Measurements from ENCODE around the gene NLGN1. TPM values are rescaled to one million over a fixed set of nuclear protein-coding genes. Genes with fewer than 3 reads are reported as not detected.

Gene NLGN1
- total RNA-seq, 4 donors from 2014 or later, result 21.6 to 50.7 (median 30.4) TPM

GRCh38 chr3:174253940-174254339, 856.4 kb downstream of the NLGN1 start:
- H3K36me3 ChIP-seq, result no peaks in the 10 kb centered on the region
- DNase-seq (ENCODE audit: low spot score in 2 of 2), result no peak
- 94 to 96% methylated on average over 4 of the region's 4 CpGs for WGBS, 2 donors
- peaks cover 0 to 19% (median 0%) of the 10 kb centered on the region in 4 donors for H3K4me1 ChIP-seq
- TF ChIP-seq EP300 (IDR thresholded peaks at IDR 0.05) (no peak), POLR2A (IDR thresholded peaks at IDR 0.05) (no peak), CTCF (IDR thresholded peaks at IDR 0.05) (no peak)
- peaks cover 0 to 10% (median 2%) of the 10 kb centered on the region in 4 donors for H3K9me3 ChIP-seq
- H3K4me3 ChIP-seq, result no peak overlapping the region
- no peak overlapping the region for H3K27ac ChIP-seq
- no peaks in the 10 kb centered on the region for H3K27me3 ChIP-seq

DNA sequence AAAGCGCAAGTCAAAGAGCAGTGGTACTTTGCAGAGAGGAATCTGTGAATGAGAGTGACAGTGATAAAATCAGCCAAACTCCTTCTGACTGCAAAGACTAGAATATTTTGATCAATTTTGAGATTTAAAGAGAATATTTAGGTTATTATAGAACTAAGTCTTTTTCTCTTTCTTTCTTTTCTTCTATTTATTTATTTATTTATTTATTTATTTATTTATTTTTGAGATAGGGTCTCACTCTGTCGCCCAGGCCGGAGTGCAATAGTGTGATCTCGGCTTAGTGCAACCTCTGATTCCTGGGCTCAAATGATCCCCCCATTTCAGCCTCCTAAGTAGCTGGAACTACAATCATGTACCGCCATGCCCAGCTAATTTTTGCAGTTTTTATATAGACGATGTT, 857.9 kb downstream of the NLGN1 start:
- Histone ChIP-seq H3K36me3 (no peaks in the 10 kb centered on the region), H3K4me1 (peaks cover 0 to 19% (median 0%) of the 10 kb centered on the region in 4 donors), H3K9me3 (peaks cover 0 to 10% (median 2%) of the 10 kb centered on the region in 4 donors), H3K27me3 (no peaks in the 10 kb centered on the region), H3K4me3 (no peak overlapping the region), H3K27ac (no peak overlapping the region)
- no peak for DNase-seq (ENCODE audit: low spot score in 2 of 2)
- no peak for TF ChIP-seq CTCF (IDR thresholded peaks at IDR 0.05)
- TF ChIP-seq EP300 (IDR thresholded peaks at IDR 0.05), result no peak
- TF ChIP-seq POLR2A (IDR thresholded peaks at IDR 0.05), result no peak
- 94 to 99% methylated on average over 6 of the region's 6 CpGs for WGBS, 2 donors

GRCh38 chr3:174266476-174266875, 868.9 kb downstream of the NLGN1 start:
- DNase-seq (ENCODE audit: low spot score in 2 of 2), result no peak
- Histone ChIP-seq H3K9me3 (no peaks in the 10 kb centered on the region), H3K27me3 (no peaks in the 10 kb centered on the region), H3K4me1 (no peaks in the 10 kb centered on the region), H3K36me3 (no peaks in the 10 kb centered on the region), H3K4me3 (no peak overlapping the region), H3K27ac (no peak overlapping the region)
- 81 to 84% methylated on average over 2 of the region's 2 CpGs for WGBS, 2 donors
- TF ChIP-seq EP300 (IDR thresholded peaks at IDR 0.05) (no peak), CTCF (IDR thresholded peaks at IDR 0.05) (no peak), POLR2A (IDR thresholded peaks at IDR 0.05) (no peak)

- no peaks in the 10 kb centered on the region for H3K4me1 ChIP-seq
- no peak for DNase-seq (ENCODE audit: low spot score in 2 of 2)
- TF ChIP-seq CTCF (IDR thresholded peaks at IDR 0.05) (no peak), POLR2A (IDR thresholded peaks at IDR 0.05) (no peak), EP300 (IDR thresholded peaks at IDR 0.05) (no peak)
- 56 to 57% methylated on average over 5 of the region's 5 CpGs for WGBS, 2 donors
- no peaks in the 10 kb centered on the region for H3K27me3 ChIP-seq
- H3K27ac ChIP-seq, result no peak overlapping the region
- no peaks in the 10 kb centered on the region for H3K9me3 ChIP-seq
- H3K36me3 ChIP-seq, result no peaks in the 10 kb centered on the region
- no peak overlapping the region for H3K4me3 ChIP-seq
Observed at GRCh38 chr3:174268061-174268460, 870.5 kb downstream of the NLGN1 start.

DNA sequence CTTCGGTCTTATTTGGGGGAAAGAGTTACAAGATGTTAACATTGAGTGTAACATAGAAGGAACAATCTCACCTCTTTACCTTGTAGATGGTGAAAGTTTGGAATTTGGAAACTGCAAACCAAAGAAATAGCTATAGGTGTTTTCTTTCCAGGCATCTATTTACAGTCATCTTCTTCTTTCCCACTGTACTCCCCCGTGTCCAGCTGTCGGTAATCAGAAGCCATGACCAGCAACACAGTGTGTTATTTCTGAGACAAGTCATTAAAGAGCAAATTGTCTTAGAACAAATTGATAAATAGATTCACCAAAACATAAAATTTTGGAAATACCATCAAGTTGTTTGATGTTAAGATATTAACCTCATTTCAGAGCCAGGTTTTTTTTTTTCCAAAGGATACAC, 871.0 kb downstream of the NLGN1 start:
- TF ChIP-seq EP300 (IDR thresholded peaks at IDR 0.05) (no peak), POLR2A (IDR thresholded peaks at IDR 0.05) (no peak), CTCF (IDR thresholded peaks at IDR 0.05) (no peak)
- 70 to 72% methylated on average over 3 of the region's 3 CpGs for WGBS, 2 donors
- no peak for DNase-seq (ENCODE audit: low spot score in 2 of 2)
- Histone ChIP-seq H3K4me3 (no peak overlapping the region), H3K27me3 (no peaks in the 10 kb centered on the region), H3K4me1 (no peaks in the 10 kb centered on the region), H3K9me3 (no peaks in the 10 kb centered on the region), H3K36me3 (no peaks in the 10 kb centered on the region), H3K27ac (no peak overlapping the region)
